Hepatocyte (in vitro differentiated cells): Measurements from ENCODE around the gene USP6NL.

Source experiments
- CTCF ChIP-seq: fragments of 200-600 bp; sonication (generic); IDR thresholded peaks from 2 replicates; pipeline ENCODE4 v1.5.1; 2016; ENCODE audit warnings: antibody characterized with exemption, mild to moderate bottlenecking; ENCODE audit not compliant: poor library complexity
- EZH2 ChIP-seq: fragments of 200-600 bp; sonication (generic); IDR thresholded peaks from 2 replicates; pipeline ENCODE4 v1.6.1; 2016; ENCODE audit warnings: antibody characterized with exemption, mild to moderate bottlenecking, borderline replicate concordance

GRCh38 chr10:11482306-11482705 is 129.1 kb downstream of the USP6NL start:
- TF ChIP-seq CTCF (no peak), EZH2 (no peak)
